Thoracic aorta (tissue), 2 donors: ENCODE data around the gene DOK5. TPM values are rescaled to one million over a fixed set of nuclear protein-coding genes. Genes with fewer than 3 reads are reported as not detected.

Experiments
- ATAC-seq: fragments of 150-250 bp; one replicate; pipeline ENCODE4 v1.8.0; 2017; ENCODE audit warnings: low read depth; ENCODE audit not compliant: insufficient number of reproducible peaks, low FRiP score
- DNase-seq: peaks from one replicate; pipeline ENCODE4 v3.0.0-alpha.2; 2020; ENCODE audit warnings: low spot score
- H3K27ac ChIP-seq, 2 donors: fragments of 200-600 bp; sonication (generic); 1 replicate in 1 of 2; 2 replicates in 1 of 2; pipeline ENCODE4 v1.5.1; 2016; ENCODE audit warnings: mild to moderate bottlenecking in 2 of 2, moderate library complexity in 2 of 2
- H3K27me3 ChIP-seq: fragments of 200-600 bp; sonication (generic); replicated peaks from 2 replicates; pipeline ENCODE4 v1.6.0; 2016; ENCODE audit warnings: mild to moderate bottlenecking; ENCODE audit not compliant: insufficient read depth
- H3K36me3 ChIP-seq: fragments of 200-600 bp; sonication (generic); one replicate; pipeline ENCODE4 v1.5.1; 2016
- H3K4me1 ChIP-seq, 2 donors: fragments of 200-600 bp; sonication (generic); 1 replicate in 1 of 2; 2 replicates in 1 of 2; pipeline versions ENCODE4 v1.5.1 to v1.6.0; 2016; ENCODE audit warnings: low read depth in 2 of 2, mild to moderate bottlenecking in 1 of 2; ENCODE audit not compliant: control insufficient read depth in 1 of 2
- H3K4me3 ChIP-seq: fragments of 200-600 bp; sonication (generic); 2 replicates; pipeline ENCODE4 v1.5.1; 2016; ENCODE audit warnings: mild to moderate bottlenecking
- H3K9me3 ChIP-seq: fragments of 200-600 bp; sonication (generic); 2 replicates; pipeline ENCODE4 v1.5.1; 2016
- CTCF ChIP-seq: fragments of 200-600 bp; sonication (generic); IDR thresholded peaks from one replicate; pipeline ENCODE4 v1.5.1; 2019; ENCODE audit warnings: antibody characterized with exemption
- total RNA-seq, 2 donors: library from RNA; depleted of rRNA; stranded (reverse); fragments of >200 nt; gene quantifications; one replicate each; pipeline versions ENCODE4 v1.1.0 to v1.2.3, GENCODE V29; 2016

DOK5 gene
- total RNA-seq, 2 donors from 2014 or later: 8.3 to 21.7 TPM

GRCh38 chr20:54623991-54624569, 148.7 kb downstream of the DOK5 start:
- Histone ChIP-seq H3K4me1 (no peaks in the 10 kb centered on the region), H3K27ac (no peak overlapping the region), H3K27me3 (no peaks in the 10 kb centered on the region), H3K9me3 (no peaks in the 10 kb centered on the region), H3K4me3 (no peak overlapping the region), H3K36me3 (no peaks in the 10 kb centered on the region)
- TF ChIP-seq CTCF: no peak
- no peak for ATAC-seq
- no peak for DNase-seq

- Histone ChIP-seq H3K27ac (no peak overlapping the region), H3K36me3 (no peaks in the 10 kb centered on the region), H3K4me3 (no peak overlapping the region), H3K27me3 (no peaks in the 10 kb centered on the region), H3K4me1 (no peaks in the 10 kb centered on the region), H3K9me3 (no peaks in the 10 kb centered on the region)
- no peak for ATAC-seq
- DNase-seq: no peak
- no peak for TF ChIP-seq CTCF
Observed at GRCh38 chr20:54624706-54625390, 149.5 kb downstream of the DOK5 start.

GRCh38 chr20:54625497-54625896, 150.1 kb downstream of the DOK5 start:
- Histone ChIP-seq H3K27ac (no peak overlapping the region), H3K27me3 (no peaks in the 10 kb centered on the region), H3K36me3 (no peaks in the 10 kb centered on the region), H3K4me1 (no peaks in the 10 kb centered on the region), H3K9me3 (no peaks in the 10 kb centered on the region), H3K4me3 (no peak overlapping the region)
- no peak for ATAC-seq
- DNase-seq: no peak
- TF ChIP-seq CTCF: no peak

GRCh38 chr20:54626126-54626525, 150.7 kb downstream of the DOK5 start:
- Histone ChIP-seq H3K27me3 (no peaks in the 10 kb centered on the region), H3K4me1 (no peaks in the 10 kb centered on the region), H3K27ac (no peak overlapping the region), H3K4me3 (no peak overlapping the region), H3K36me3 (no peaks in the 10 kb centered on the region), H3K9me3 (no peaks in the 10 kb centered on the region)
- no peak for TF ChIP-seq CTCF
- no peak for DNase-seq
- no peak for ATAC-seq

GRCh38 chr20:54629632-54630031, 154.2 kb downstream of the DOK5 start:
- no peaks in the 10 kb centered on the region for H3K4me1 ChIP-seq
- H3K27me3 ChIP-seq: no peaks in the 10 kb centered on the region
- no peak for TF ChIP-seq CTCF
- H3K4me3 ChIP-seq: no peak overlapping the region
- H3K27ac ChIP-seq: no peak overlapping the region
- H3K36me3 ChIP-seq: no peaks in the 10 kb centered on the region
- ATAC-seq: no peak
- no peaks in the 10 kb centered on the region for H3K9me3 ChIP-seq
- DNase-seq: no peak
